BJ (cell line): ENCODE data around the gene PIGQ. TPM values are rescaled to one million over a fixed set of nuclear protein-coding genes. Genes with fewer than 3 reads are reported as not detected.
A peak's percentile ranks its signal among the peaks of the same experiment; 100 is the strongest.

Experiments
- CTCF ChIA-PET: fragments of 350-600 bp; formaldehyde crosslinking; extraction: SDS; loops from one replicate; lab custom pipeline; 2021; ENCODE audit warnings: antibody characterized with exemption, inconsistent platforms; lab: Yijun Ruan, JAX
- POLR2A ChIA-PET: fragments of 300-600 bp; sonication (Branson Sonifier 250); formaldehyde crosslinking; extraction: SDS; loops from one replicate; lab custom pipeline; 2021; ENCODE audit warnings: antibody characterized with exemption; lab: Charles Lee
- DNase-seq: peaks from one replicate; pipeline ENCODE4 v3.0.0-alpha.2; 2011; ENCODE audit warnings: low read depth
- H3K27me3 ChIP-seq: 2 replicates; pipeline ENCODE4 v1.6.0; 2011; ENCODE audit warnings: low read length; ENCODE audit not compliant: control insufficient read depth, insufficient read depth
- H3K36me3 ChIP-seq: 2 replicates; pipeline ENCODE4 v1.5.1; 2011; ENCODE audit warnings: low read length; ENCODE audit not compliant: control insufficient read depth, insufficient read depth
- H3K4me3 ChIP-seq: 2 replicates; pipeline ENCODE4 v1.5.1; 2011; ENCODE audit warnings: low read depth, mild to moderate bottlenecking, control low read depth, low read length
- polyA plus RNA-seq: library from polyadenylated mRNA; depleted of rRNA; stranded (reverse); fragments of >200 nt; gene quantifications from 2 replicates; pipeline ENCODE4 v1.2.3, GENCODE V29; 2011
- TF ChIP-seq, protein P1 (sequence below): IDR thresholded peaks from 2 replicates; pipeline ENCODE4 v1.5.1; 2011; ENCODE audit warnings: low read depth, mild to moderate bottlenecking, control low read depth, inconsistent platforms, low read length, moderate library complexity; ENCODE audit not compliant: insufficient read depth

PIGQ gene
- polyA plus RNA-seq, 1 experiment = 26.6 TPM

DNA sequence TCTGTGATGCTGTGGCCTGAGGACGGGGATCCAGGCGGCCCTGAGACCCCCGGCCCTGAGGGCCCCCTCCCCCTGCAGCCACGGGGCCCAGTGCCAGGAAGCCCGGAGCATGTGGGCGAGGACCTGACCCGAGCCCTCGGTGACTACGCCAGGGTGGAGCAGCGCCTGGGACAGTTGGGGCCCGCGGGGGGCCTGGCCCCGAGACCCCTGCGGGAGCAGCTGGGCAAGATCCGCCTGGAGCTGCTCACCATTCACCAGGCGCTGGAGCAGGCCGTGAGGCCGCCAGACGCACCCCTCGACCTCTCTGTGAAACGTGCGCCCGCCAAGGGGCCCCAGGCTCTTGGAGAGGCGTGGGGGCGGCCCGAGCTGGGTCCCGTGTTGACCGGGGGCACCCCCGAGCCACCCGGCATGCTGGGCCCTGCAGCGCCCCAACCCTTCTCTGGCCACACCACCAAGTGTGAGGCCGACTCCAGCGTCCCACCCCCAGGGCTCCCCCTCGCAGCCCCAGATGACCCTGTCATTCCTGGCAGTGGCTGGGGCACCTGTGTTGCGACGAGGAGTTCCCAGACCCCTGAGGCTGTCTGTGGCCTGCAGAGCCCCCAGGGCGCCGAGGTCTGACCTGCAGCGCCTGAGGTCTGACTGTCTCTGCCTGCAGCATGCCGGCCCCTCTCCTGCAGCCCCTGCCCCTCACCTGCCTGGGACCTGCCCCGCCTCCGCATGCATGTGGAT is 4.9 kb upstream of the PIGQ start:
- DNase-seq = no peak
- H3K27me3 ChIP-seq = peaks cover 8% of the 10 kb centered on the region
- TF ChIP-seq, protein P1, sequence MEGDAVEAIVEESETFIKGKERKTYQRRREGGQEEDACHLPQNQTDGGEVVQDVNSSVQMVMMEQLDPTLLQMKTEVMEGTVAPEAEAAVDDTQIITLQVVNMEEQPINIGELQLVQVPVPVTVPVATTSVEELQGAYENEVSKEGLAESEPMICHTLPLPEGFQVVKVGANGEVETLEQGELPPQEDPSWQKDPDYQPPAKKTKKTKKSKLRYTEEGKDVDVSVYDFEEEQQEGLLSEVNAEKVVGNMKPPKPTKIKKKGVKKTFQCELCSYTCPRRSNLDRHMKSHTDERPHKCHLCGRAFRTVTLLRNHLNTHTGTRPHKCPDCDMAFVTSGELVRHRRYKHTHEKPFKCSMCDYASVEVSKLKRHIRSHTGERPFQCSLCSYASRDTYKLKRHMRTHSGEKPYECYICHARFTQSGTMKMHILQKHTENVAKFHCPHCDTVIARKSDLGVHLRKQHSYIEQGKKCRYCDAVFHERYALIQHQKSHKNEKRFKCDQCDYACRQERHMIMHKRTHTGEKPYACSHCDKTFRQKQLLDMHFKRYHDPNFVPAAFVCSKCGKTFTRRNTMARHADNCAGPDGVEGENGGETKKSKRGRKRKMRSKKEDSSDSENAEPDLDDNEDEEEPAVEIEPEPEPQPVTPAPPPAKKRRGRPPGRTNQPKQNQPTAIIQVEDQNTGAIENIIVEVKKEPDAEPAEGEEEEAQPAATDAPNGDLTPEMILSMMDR = no peak
- POLR2A ChIA-PET = no interaction called here
- no peak overlapping the region for H3K4me3 ChIP-seq
- H3K36me3 ChIP-seq = no peaks in the 10 kb centered on the region
- CTCF ChIA-PET = no interaction called here

DNA sequence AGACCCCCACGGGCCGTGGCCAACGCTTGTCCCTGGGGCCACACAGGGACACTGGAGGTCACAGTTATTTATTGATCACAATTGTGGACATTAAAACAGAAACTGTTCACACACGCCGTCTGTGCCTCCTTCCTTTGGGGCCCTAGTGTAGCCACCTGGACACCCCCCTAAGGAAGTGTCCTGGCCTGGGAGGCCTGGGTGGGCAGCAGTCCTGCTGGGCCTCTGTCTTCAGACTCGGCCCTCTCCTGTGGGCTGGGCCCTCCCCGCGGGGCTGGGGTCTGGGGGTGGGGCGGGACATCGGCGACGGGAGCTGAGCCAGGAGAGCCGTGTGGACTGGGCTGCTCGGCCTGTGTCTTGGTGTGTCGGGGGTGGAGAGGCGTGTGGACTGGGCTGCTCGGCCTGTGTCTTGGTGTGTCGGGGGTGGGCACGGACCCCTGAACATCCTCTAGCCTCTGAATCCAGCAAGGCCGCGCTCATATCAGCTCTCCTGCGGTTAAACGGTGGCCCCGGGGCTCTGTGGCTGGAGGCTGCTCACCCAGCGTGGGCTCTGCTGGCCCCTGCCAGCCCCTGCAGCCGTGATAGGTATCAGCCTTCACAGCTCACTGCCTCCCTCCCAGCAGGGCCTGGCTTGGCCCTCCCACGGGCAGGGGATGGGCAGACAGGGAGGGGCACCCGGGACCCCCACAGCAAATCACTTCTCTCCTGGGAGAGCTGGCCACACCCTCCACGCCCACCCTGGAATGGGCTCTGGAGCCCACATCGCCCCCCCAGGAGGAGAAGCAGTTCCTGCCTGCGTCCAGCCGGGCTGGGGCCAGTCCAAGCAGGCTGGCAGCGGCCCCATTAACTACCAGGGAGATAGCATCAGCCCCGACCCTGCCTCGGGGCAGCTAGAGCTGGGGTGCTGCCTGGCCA is 4.1 kb upstream of the PIGQ start:
- ChIA-PET CTCF (no interaction called here), POLR2A (no interaction called here)
- TF ChIP-seq, protein P1 = no peak
- Histone ChIP-seq H3K27me3 (peaks cover 8% of the 10 kb centered on the region), H3K4me3 (no peak overlapping the region), H3K36me3 (no peaks in the 10 kb centered on the region)
- no peak for DNase-seq

DNA sequence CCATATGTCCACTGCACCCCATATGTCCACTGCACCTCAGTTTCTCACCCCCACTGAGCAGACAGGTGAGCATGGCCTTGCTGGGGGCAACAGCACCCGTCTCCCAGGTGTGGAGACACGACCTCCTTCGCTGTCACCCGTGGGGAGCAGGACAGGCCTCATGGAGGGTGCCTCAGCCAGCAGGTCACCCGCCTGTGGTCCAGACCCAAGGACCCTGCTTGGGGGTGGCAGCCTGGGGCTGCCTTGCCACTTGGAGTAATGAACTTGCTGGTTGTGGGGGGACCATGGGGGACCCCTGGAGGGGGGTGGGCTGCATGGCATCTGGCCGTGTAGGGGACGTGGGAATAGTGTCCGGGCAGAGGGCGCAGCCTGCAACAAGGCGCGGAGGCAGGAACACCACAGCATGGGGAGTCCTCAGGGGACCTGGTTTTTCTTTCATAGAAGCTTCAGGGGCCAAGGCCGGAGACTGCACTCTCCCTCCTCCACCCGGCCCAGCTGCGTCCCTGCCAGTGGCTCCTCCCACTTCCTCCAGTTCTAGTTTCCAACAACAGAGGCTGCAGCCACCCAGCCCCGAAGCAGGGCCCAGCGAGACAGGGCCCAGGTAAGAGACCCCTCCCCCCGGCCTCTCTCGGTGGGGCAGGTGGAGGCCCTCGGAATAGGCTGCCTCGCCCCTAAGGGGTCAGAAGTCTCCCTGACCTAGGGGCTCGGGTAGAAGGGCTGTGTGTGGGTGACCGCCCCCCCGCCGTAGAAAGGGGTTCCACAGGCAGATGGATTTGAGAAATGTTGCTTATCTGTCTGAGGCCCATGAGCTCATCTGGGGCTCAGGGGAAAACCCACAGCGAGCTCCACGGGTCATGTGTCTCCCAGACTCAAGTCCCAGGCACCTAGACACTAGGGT is 3.0 kb upstream of the PIGQ start, which contains the start of gene NHLRC4:
NHLRC4 (plus strand) TSS at position 531 of the 898 bp plus-strand sequence. CDS start 1,043 bp downstream, outside the sequence.
- POLR2A ChIA-PET = no interaction called here
- TF ChIP-seq, protein P1 = no peak
- no peaks in the 10 kb centered on the region for H3K36me3 ChIP-seq
- peak within 1 kb of the TSS; percentile 16 for H3K4me3 ChIP-seq
- peaks cover 4% of the 10 kb centered on the region for H3K27me3 ChIP-seq
- CTCF ChIA-PET = interaction anchor here (1.0 kb wide), 1 partner anchor 12 kb away, joined by 5 read pairs; no protein-coding TSS in a partner anchor
- no peak for DNase-seq

DNA sequence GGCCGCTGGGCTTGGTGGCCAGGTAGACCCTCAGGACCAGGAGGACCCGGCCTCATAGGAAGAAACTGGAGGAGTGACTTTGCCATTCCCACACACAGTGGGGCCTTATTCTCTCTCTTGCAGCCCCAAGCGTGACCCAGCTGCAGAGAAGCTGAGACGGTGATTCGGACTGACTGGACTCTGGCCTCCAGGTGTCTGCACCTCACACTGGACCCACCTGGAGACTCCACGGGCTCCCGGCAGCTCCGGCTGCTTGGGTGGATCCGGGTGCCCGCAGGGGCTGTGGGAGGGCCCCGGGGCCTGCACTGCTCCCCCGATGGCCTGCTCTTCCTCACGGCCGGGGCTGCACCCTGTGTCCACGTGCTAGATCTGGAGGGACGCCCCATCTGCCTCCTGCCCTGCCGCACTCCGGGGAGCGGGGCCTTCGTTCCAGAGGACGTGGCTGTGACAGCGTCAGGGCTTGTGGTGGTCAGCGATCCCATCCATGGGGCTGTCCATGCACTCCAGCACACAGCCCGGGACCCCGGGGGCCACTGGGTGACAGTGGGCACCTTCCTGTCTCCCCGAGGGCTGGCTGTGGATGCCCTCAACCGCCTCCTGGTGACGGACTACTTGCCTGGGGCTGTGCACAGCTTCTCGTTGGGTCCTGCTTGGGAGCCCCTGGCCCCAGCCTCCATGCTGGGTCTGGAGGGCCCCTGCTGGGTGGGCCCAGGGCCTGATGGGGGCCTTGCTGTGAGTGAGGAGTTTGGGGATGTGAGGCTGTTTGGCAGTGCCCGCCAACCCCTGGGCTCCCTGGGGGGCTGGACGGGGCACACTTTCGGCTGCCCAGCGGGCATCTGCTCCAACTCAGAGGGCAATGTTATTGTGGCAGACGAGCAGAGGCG is 2.2 kb upstream of the PIGQ start:
- no peaks in the 10 kb centered on the region; the same call in 1 of the 2 replicates for H3K27me3 ChIP-seq
- peaks cover 2% of the 10 kb centered on the region for H3K36me3 ChIP-seq
- POLR2A ChIA-PET = no interaction called here
- no peak for DNase-seq
- TF ChIP-seq, protein P1 = no peak
- no peak overlapping the region for H3K4me3 ChIP-seq
- CTCF ChIA-PET = interaction anchor here (1.0 kb wide), 2 partner anchors 11 to 12 kb away, joined by 3 to 5 read pairs; no protein-coding TSS in a partner anchor
